Measurements from ENCODE around the gene ADPRHL1. TPM values are rescaled to one million over a fixed set of nuclear protein-coding genes. Genes with fewer than 3 reads are reported as not detected.
"Not testable (repeated sequence)": the region's sequence is repeated elsewhere in the genome, so short reads cannot be mapped to it uniquely, and the experiment has no call there.

ADPRHL1 gene
- total RNA-seq, 1 experiment from 2014 or later: 2.7 TPM

- H3K27ac ChIP-seq (ENCODE audit: insufficient read length, low read depth, low read length); H2BK5ac ChIP-seq (ENCODE audit: insufficient read length, low read length); H4K91ac ChIP-seq (ENCODE audit: insufficient read length, low read depth, low read length); H3K79me2 ChIP-seq (ENCODE audit: insufficient read depth, low read length); H3K9ac ChIP-seq (ENCODE audit: extremely low read depth, insufficient read length, low read length); H4K5ac ChIP-seq (ENCODE audit: insufficient read length, low read depth, low read length); H3K23ac ChIP-seq (ENCODE audit: insufficient read length, low read depth, low read length); H3K18ac ChIP-seq (ENCODE audit: insufficient read length, low read depth, low read length); H3K9me3 ChIP-seq (ENCODE audit: control insufficient read depth, low read depth, low read length); H3K4me1 ChIP-seq (ENCODE audit: insufficient read depth, low read length); H2BK15ac ChIP-seq (ENCODE audit: low read depth, low read length); H2AK5ac ChIP-seq (ENCODE audit: insufficient read length, low read length); H2BK120ac ChIP-seq (ENCODE audit: low read depth, low read length, poor library complexity, severe bottlenecking); H2AFZ ChIP-seq (ENCODE audit: low read length); H3K14ac ChIP-seq (ENCODE audit: insufficient read depth, low read length); H2BK12ac ChIP-seq (ENCODE audit: insufficient read length, low read depth, low read length); H3K9me3 Mint-ChIP-seq; H3K56ac ChIP-seq (ENCODE audit: insufficient read length, low read depth, low read length); H4K8ac ChIP-seq (replicated peaks; ENCODE audit: insufficient read length, low read depth, low read length); H3K4me2 ChIP-seq (ENCODE audit: insufficient read depth, insufficient read length, low read length); DNase-seq; H2BK20ac ChIP-seq (ENCODE audit: low read depth, low read length, poor library complexity, severe bottlenecking); H3K23me2 ChIP-seq (ENCODE audit: insufficient read length, low read depth, low read length, poor library complexity, severe bottlenecking); H3T11ph ChIP-seq (ENCODE audit: low read length); H3K27me3 ChIP-seq (ENCODE audit: insufficient read depth, low read length); H3K27me3 Mint-ChIP-seq (ENCODE audit: low read depth); H4K20me1 ChIP-seq (ENCODE audit: control insufficient read depth, insufficient read depth, insufficient read length); H3K4me3 Mint-ChIP-seq; H3K4ac ChIP-seq (ENCODE audit: low read depth, low read length); H3K79me1 ChIP-seq (ENCODE audit: insufficient read depth, low read depth, low read length, poor library complexity, severe bottlenecking): not testable (repeated sequence)
- WGBS (ENCODE audit: extremely low coverage, insufficient read length, low lambda C conversion rate): no CpG with 5 or more reads among the region's 19 CpGs
- Mint-ChIP-seq H3K27ac (peak overlapping the region in 1 of 3 experiments; percentile 65; a peak in 2 of 7 replicates), H3K36me3 (ENCODE audit: insufficient read depth in 1 of 3, low read depth in 3 of 3) (peaks cover 16 to 46% (median 30%) of the 10 kb centered on the region in 3 experiments), H3K4me1 (peaks cover 2 to 11% of the 10 kb centered on the region in 2 experiments; a peak in 3 of 4 replicates)
- peak; percentile 57 for TF ChIP-seq CTCF (conservative IDR thresholded peaks at IDR 0.05)
These were observed 2.2 kb downstream of the ADPRHL1 start for GRCh38 chr13:113450861-113451620.

GRCh38 chr13:113450348-113450744 lies 2.9 kb downstream of the ADPRHL1 start:
- not testable (repeated sequence) for H4K91ac ChIP-seq (ENCODE audit: insufficient read length, low read depth, low read length); H4K20me1 ChIP-seq (ENCODE audit: control insufficient read depth, insufficient read depth, insufficient read length); H2BK15ac ChIP-seq (ENCODE audit: low read depth, low read length); H3T11ph ChIP-seq (ENCODE audit: low read length); H3K18ac ChIP-seq (ENCODE audit: insufficient read length, low read depth, low read length); H3K23me2 ChIP-seq (ENCODE audit: insufficient read length, low read depth, low read length, poor library complexity, severe bottlenecking); H3K27me3 Mint-ChIP-seq (ENCODE audit: low read depth); H3K56ac ChIP-seq (ENCODE audit: insufficient read length, low read depth, low read length); H3K9me3 Mint-ChIP-seq; H4K5ac ChIP-seq (ENCODE audit: insufficient read length, low read depth, low read length); H2AK5ac ChIP-seq (ENCODE audit: insufficient read length, low read length); H3K23ac ChIP-seq (ENCODE audit: insufficient read length, low read depth, low read length); H3K4me1 ChIP-seq (ENCODE audit: insufficient read depth, low read length); H3K79me1 ChIP-seq (ENCODE audit: insufficient read depth, low read depth, low read length, poor library complexity, severe bottlenecking); H3K9me3 ChIP-seq (ENCODE audit: control insufficient read depth, low read depth, low read length); H3K9ac ChIP-seq (ENCODE audit: extremely low read depth, insufficient read length, low read length); H2BK5ac ChIP-seq (ENCODE audit: insufficient read length, low read length); H2AFZ ChIP-seq (ENCODE audit: low read length); H3K4ac ChIP-seq (ENCODE audit: low read depth, low read length); H3K27me3 ChIP-seq (ENCODE audit: insufficient read depth, low read length); H3K4me3 Mint-ChIP-seq; DNase-seq; H3K14ac ChIP-seq (ENCODE audit: insufficient read depth, low read length); H3K4me2 ChIP-seq (ENCODE audit: insufficient read depth, insufficient read length, low read length); H2BK12ac ChIP-seq (ENCODE audit: insufficient read length, low read depth, low read length); H3K27ac ChIP-seq (ENCODE audit: insufficient read length, low read depth, low read length); H2BK120ac ChIP-seq (ENCODE audit: low read depth, low read length, poor library complexity, severe bottlenecking); H4K8ac ChIP-seq (replicated peaks; ENCODE audit: insufficient read length, low read depth, low read length); H3K79me2 ChIP-seq (ENCODE audit: insufficient read depth, low read length); H2BK20ac ChIP-seq (ENCODE audit: low read depth, low read length, poor library complexity, severe bottlenecking)
- Mint-ChIP-seq H3K4me1 (peaks cover 2 to 14% of the 10 kb centered on the region in 2 experiments; a peak in 3 of 4 replicates), H3K27ac (peak overlapping the region in 2 of 3 experiments; percentile 45 to 54; a peak in 2 of 7 replicates), H3K36me3 (ENCODE audit: insufficient read depth in 1 of 3, low read depth in 3 of 3) (peaks cover 10 to 39% (median 23%) of the 10 kb centered on the region in 3 experiments)
- no CpG with 5 or more reads among the region's 9 CpGs for WGBS (ENCODE audit: extremely low coverage, insufficient read length, low lambda C conversion rate)
